Measurements from ENCODE around the gene LAMC3.

Gene LAMC3

GRCh38 chr9:131046581-131047202 lies 37.7 kb downstream of the LAMC3 start:
- H3K4me2 ChIP-seq, result peak overlapping the region; percentile 12 to 73 (median 55); a peak in 19 of 22 replicates
- H3K27ac ChIP-seq, result no peak overlapping the region
- H3K9ac ChIP-seq, result no peak overlapping the region
- H3K36me3 ChIP-seq, result no peaks in the 10 kb centered on the region
- no peak overlapping the region for H3K4me3 ChIP-seq
- no peaks in the 10 kb centered on the region for H3K27me3 ChIP-seq
- peaks cover 0 to 8% (median 0%) of the 10 kb centered on the region in 11 experiments; a peak in 2 of 22 replicates for H3K9me3 ChIP-seq (replicated peaks in 1 of 11)
- no peaks in the 10 kb centered on the region for H4K20me1 ChIP-seq
- H3K4me1 ChIP-seq, result peaks cover 19 to 52% (median 29%) of the 10 kb centered on the region in 10 experiments
- no peak for TF ChIP-seq Cebpa-rat (IDR thresholded peaks at IDR 0.05)

- Histone ChIP-seq H3K4me3 (no peak overlapping the region), H4K20me1 (no peaks in the 10 kb centered on the region), H3K9me3 (replicated peaks in 1 of 11) (no peaks in the 10 kb centered on the region), H3K36me3 (no peaks in the 10 kb centered on the region), H3K27ac (no peak overlapping the region), H3K9ac (no peak overlapping the region), H3K4me2 (no peak overlapping the region), H3K27me3 (no peaks in the 10 kb centered on the region), H3K4me1 (peaks cover 7 to 35% (median 17%) of the 10 kb centered on the region in 10 experiments)
- TF ChIP-seq Cebpa-rat (IDR thresholded peaks at IDR 0.05), result no peak
Measured at GRCh38 chr9:131048332-131048731, 39.4 kb downstream of the LAMC3 start.

- no peaks in the 10 kb centered on the region for H3K9me3 ChIP-seq (replicated peaks in 1 of 11)
- H3K4me3 ChIP-seq, result no peak overlapping the region
- no peaks in the 10 kb centered on the region for H3K27me3 ChIP-seq
- H3K27ac ChIP-seq, result no peak overlapping the region
- no peak overlapping the region for H3K9ac ChIP-seq
- peaks cover 3 to 30% (median 12%) of the 10 kb centered on the region in 10 experiments for H3K4me1 ChIP-seq
- TF ChIP-seq Cebpa-rat (IDR thresholded peaks at IDR 0.05), result no peak
- no peak overlapping the region for H3K4me2 ChIP-seq
- H4K20me1 ChIP-seq, result no peaks in the 10 kb centered on the region
- no peaks in the 10 kb centered on the region for H3K36me3 ChIP-seq
Measured at GRCh38 chr9:131048820-131049219, 39.8 kb downstream of the LAMC3 start.

- no peaks in the 10 kb centered on the region for H4K20me1 ChIP-seq
- H3K4me1 ChIP-seq, result peaks cover 0 to 24% (median 6%) of the 10 kb centered on the region in 10 experiments; a peak in 9 of 20 replicates
- H3K4me2 ChIP-seq, result peak overlapping the region in 2 of 11 experiments; percentile 6 to 12; a peak in 2 of 22 replicates
- no peaks in the 10 kb centered on the region for H3K27me3 ChIP-seq
- no peak overlapping the region for H3K4me3 ChIP-seq
- no peaks in the 10 kb centered on the region for H3K36me3 ChIP-seq
- H3K9me3 ChIP-seq (replicated peaks in 1 of 11), result no peaks in the 10 kb centered on the region
- no peak for TF ChIP-seq Cebpa-rat (IDR thresholded peaks at IDR 0.05)
- H3K9ac ChIP-seq, result no peak overlapping the region; a peak in 2 of 22 replicates
- H3K27ac ChIP-seq, result no peak overlapping the region
Measured at GRCh38 chr9:131049829-131050715, 41.1 kb downstream of the LAMC3 start.

- H3K4me3 ChIP-seq, result no peak overlapping the region
- no peak for TF ChIP-seq Cebpa-rat (IDR thresholded peaks at IDR 0.05)
- no peaks in the 10 kb centered on the region for H3K36me3 ChIP-seq
- no peak overlapping the region for H3K27ac ChIP-seq
- no peaks in the 10 kb centered on the region for H3K9me3 ChIP-seq (replicated peaks in 1 of 11)
- no peaks in the 10 kb centered on the region for H3K27me3 ChIP-seq
- H3K4me2 ChIP-seq, result no peak overlapping the region
- H3K9ac ChIP-seq, result no peak overlapping the region
- H3K4me1 ChIP-seq, result peaks cover 0 to 18% (median 3%) of the 10 kb centered on the region in 10 experiments; a peak in 6 of 20 replicates
- H4K20me1 ChIP-seq, result no peaks in the 10 kb centered on the region
Measured at GRCh38 chr9:131050831-131051230, 41.9 kb downstream of the LAMC3 start.

- no peaks in the 10 kb centered on the region for H4K20me1 ChIP-seq
- no peaks in the 10 kb centered on the region for H3K9me3 ChIP-seq (replicated peaks in 1 of 11)
- no peaks in the 10 kb centered on the region for H3K27me3 ChIP-seq
- H3K27ac ChIP-seq, result no peak overlapping the region
- TF ChIP-seq Cebpa-rat (IDR thresholded peaks at IDR 0.05), result no peak
- H3K9ac ChIP-seq, result no peak overlapping the region
- no peak overlapping the region for H3K4me2 ChIP-seq
- no peak overlapping the region for H3K4me3 ChIP-seq
- peaks cover 0 to 12% (median 2%) of the 10 kb centered on the region in 10 experiments; a peak in 6 of 20 replicates for H3K4me1 ChIP-seq
- no peaks in the 10 kb centered on the region for H3K36me3 ChIP-seq
Measured at GRCh38 chr9:131051592-131052517, 42.9 kb downstream of the LAMC3 start.

- no peak for TF ChIP-seq Cebpa-rat (IDR thresholded peaks at IDR 0.05)
- no peaks in the 10 kb centered on the region for H4K20me1 ChIP-seq
- H3K4me1 ChIP-seq, result peaks cover 0 to 12% (median under 1%) of the 10 kb centered on the region in 10 experiments; a peak in 7 of 20 replicates
- no peaks in the 10 kb centered on the region for H3K36me3 ChIP-seq
- H3K27me3 ChIP-seq, result no peaks in the 10 kb centered on the region
- no peak overlapping the region for H3K9ac ChIP-seq
- no peak overlapping the region for H3K4me3 ChIP-seq
- no peaks in the 10 kb centered on the region for H3K9me3 ChIP-seq (replicated peaks in 1 of 11)
- no peak overlapping the region for H3K4me2 ChIP-seq
- no peak overlapping the region for H3K27ac ChIP-seq
Measured at GRCh38 chr9:131053896-131054295, 44.9 kb downstream of the LAMC3 start.

- Histone ChIP-seq H3K9me3 (replicated peaks in 1 of 11) (no peaks in the 10 kb centered on the region), H3K27ac (no peak overlapping the region), H3K27me3 (no peaks in the 10 kb centered on the region), H3K9ac (no peak overlapping the region), H3K4me1 (peaks cover 8 to 18% (median 11%) of the 10 kb centered on the region in 10 experiments; a peak in 19 of 20 replicates), H3K4me2 (no peak overlapping the region), H3K36me3 (no peaks in the 10 kb centered on the region), H4K20me1 (no peaks in the 10 kb centered on the region), H3K4me3 (no peak overlapping the region)
- no peak for TF ChIP-seq Cebpa-rat (IDR thresholded peaks at IDR 0.05)
Measured at GRCh38 chr9:131056781-131057506, 48.0 kb downstream of the LAMC3 start.
